Measurements from ENCODE around the gene SKI. TPM values are rescaled to one million over a fixed set of nuclear protein-coding genes. Genes with fewer than 3 reads are reported as not detected.

SKI gene
- total and polyA plus RNA-seq, 2 of the 8 experiments (the other 6 are each of a cell fraction or from before 2014, with no cell fraction given): 8.3 to 87.6 TPM

DNA sequence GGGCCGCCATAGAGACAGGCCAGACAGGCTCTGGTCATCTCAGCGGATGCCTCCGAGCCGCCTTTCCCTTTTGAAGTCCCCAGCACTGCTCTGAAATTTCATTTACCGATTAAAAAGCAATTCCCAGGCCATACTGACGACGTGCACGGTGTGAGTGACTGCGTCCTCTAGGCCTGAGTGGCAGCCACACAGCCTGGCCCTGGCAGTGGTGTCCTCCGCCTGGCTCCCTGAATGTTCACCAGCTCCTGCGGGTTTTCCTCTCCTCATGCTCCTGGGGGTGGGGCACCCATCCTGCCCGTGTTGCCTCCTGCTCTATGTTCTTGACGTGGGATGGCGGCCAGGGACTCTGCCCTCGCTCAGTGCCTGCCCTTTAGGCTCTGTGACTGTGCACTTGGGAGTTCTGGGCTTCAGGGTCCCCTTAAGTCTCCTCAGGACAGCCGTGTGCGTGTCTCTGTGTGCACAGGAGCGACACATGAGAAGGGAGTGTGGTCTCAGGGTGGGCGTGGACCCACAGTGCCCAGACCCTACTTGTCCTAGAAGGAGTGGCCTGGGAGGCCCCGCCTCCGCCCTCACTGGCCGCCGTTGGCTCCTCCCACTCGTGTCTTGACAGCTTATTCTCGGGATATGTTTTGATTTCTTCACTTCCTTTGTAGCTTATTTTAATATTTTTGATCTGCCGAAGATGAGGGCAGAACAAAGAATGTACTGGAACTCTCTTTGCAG, 3.6 kb downstream of the SKI start (continued):
- TF ChIP-seq, protein P1, sequence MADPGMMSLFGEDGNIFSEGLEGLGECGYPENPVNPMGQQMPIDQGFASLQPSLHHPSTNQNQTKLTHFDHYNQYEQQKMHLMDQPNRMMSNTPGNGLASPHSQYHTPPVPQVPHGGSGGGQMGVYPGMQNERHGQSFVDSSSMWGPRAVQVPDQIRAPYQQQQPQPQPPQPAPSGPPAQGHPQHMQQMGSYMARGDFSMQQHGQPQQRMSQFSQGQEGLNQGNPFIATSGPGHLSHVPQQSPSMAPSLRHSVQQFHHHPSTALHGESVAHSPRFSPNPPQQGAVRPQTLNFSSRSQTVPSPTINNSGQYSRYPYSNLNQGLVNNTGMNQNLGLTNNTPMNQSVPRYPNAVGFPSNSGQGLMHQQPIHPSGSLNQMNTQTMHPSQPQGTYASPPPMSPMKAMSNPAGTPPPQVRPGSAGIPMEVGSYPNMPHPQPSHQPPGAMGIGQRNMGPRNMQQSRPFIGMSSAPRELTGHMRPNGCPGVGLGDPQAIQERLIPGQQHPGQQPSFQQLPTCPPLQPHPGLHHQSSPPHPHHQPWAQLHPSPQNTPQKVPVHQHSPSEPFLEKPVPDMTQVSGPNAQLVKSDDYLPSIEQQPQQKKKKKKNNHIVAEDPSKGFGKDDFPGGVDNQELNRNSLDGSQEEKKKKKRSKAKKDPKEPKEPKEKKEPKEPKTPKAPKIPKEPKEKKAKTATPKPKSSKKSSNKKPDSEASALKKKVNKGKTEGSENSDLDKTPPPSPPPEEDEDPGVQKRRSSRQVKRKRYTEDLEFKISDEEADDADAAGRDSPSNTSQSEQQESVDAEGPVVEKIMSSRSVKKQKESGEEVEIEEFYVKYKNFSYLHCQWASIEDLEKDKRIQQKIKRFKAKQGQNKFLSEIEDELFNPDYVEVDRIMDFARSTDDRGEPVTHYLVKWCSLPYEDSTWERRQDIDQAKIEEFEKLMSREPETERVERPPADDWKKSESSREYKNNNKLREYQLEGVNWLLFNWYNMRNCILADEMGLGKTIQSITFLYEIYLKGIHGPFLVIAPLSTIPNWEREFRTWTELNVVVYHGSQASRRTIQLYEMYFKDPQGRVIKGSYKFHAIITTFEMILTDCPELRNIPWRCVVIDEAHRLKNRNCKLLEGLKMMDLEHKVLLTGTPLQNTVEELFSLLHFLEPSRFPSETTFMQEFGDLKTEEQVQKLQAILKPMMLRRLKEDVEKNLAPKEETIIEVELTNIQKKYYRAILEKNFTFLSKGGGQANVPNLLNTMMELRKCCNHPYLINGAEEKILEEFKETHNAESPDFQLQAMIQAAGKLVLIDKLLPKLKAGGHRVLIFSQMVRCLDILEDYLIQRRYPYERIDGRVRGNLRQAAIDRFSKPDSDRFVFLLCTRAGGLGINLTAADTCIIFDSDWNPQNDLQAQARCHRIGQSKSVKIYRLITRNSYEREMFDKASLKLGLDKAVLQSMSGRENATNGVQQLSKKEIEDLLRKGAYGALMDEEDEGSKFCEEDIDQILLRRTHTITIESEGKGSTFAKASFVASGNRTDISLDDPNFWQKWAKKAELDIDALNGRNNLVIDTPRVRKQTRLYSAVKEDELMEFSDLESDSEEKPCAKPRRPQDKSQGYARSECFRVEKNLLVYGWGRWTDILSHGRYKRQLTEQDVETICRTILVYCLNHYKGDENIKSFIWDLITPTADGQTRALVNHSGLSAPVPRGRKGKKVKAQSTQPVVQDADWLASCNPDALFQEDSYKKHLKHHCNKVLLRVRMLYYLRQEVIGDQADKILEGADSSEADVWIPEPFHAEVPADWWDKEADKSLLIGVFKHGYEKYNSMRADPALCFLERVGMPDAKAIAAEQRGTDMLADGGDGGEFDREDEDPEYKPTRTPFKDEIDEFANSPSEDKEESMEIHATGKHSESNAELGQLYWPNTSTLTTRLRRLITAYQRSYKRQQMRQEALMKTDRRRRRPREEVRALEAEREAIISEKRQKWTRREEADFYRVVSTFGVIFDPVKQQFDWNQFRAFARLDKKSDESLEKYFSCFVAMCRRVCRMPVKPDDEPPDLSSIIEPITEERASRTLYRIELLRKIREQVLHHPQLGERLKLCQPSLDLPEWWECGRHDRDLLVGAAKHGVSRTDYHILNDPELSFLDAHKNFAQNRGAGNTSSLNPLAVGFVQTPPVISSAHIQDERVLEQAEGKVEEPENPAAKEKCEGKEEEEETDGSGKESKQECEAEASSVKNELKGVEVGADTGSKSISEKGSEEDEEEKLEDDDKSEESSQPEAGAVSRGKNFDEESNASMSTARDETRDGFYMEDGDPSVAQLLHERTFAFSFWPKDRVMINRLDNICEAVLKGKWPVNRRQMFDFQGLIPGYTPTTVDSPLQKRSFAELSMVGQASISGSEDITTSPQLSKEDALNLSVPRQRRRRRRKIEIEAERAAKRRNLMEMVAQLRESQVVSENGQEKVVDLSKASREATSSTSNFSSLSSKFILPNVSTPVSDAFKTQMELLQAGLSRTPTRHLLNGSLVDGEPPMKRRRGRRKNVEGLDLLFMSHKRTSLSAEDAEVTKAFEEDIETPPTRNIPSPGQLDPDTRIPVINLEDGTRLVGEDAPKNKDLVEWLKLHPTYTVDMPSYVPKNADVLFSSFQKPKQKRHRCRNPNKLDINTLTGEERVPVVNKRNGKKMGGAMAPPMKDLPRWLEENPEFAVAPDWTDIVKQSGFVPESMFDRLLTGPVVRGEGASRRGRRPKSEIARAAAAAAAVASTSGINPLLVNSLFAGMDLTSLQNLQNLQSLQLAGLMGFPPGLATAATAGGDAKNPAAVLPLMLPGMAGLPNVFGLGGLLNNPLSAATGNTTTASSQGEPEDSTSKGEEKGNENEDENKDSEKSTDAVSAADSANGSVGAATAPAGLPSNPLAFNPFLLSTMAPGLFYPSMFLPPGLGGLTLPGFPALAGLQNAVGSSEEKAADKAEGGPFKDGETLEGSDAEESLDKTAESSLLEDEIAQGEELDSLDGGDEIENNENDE (IDR thresholded peaks at IDR 0.05; ENCODE audit: insufficient replicate concordance, low read length): no peak
- TF ChIP-seq RFX5 (IDR thresholded peaks at IDR 0.05; ENCODE audit: borderline replicate concordance, low read depth, low read length): no peak
- no peak for TF ChIP-seq SIX5 (IDR thresholded peaks at IDR 0.05; ENCODE audit: low read depth, low read length)
- no peak for TF ChIP-seq BCL11A (IDR thresholded peaks at IDR 0.05; ENCODE audit: low read depth in 2 of 2, low read length in 2 of 2)
- no peak for TF ChIP-seq CHD2 (IDR thresholded peaks at IDR 0.05; ENCODE audit: low read length)
- TF ChIP-seq TAF1 (IDR thresholded peaks at IDR 0.05; ENCODE audit: low read depth, low read length): no peak
- TF ChIP-seq ASH2L (IDR thresholded peaks at IDR 0.05; ENCODE audit: low read length): no peak
- TF ChIP-seq PHF8 (conservative IDR thresholded peaks at IDR 0.05; ENCODE audit: low read depth, low read length): no peak
- no peak for TF ChIP-seq SP2 (IDR thresholded peaks at IDR 0.05; ENCODE audit: low read length)
- no peak for TF ChIP-seq CTBP2 (IDR thresholded peaks at IDR 0.05; ENCODE audit: borderline replicate concordance, insufficient read depth, insufficient read length, low read length)
- TF ChIP-seq FOSL1 (IDR thresholded peaks at IDR 0.05; ENCODE audit: insufficient read depth, low read depth, low read length): no peak

All from H1 (cell line).